Measurements from ENCODE around the gene IFNGR2.

DNA sequence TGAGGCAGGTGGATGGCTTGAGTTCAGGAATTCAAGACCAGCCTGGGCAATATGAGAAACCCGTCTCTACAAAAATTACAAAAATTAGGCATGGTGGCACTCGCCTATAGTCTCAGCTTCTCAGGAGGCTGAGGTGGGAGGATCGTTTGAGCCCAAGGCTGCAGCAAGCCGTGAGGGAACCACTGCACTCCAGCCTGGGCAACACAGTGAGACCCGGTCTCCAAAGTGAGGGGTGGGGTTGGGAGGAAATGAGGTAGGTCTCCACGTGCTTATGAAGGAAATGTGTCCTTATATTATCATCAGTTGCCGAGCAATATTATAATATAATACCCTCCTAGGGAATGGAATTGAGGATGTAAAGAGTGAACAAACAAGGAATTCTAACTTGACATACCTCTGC, 73.9 kb downstream of the IFNGR2 start:
- TF ChIP-seq TP53 (CRISPR knock-in tag; IDR thresholded peaks at IDR 0.05) = no peak
- TF ChIP-seq RAD21 (conservative IDR thresholded peaks at IDR 0.05 in 1 of 2, IDR thresholded peaks at IDR 0.05 in 1 of 2) = no peak
- TF ChIP-seq CTCF (IDR thresholded peaks at IDR 0.05) = no peak
- TF ChIP-seq ESRRA (IDR thresholded peaks at IDR 0.05; ENCODE audit: borderline replicate concordance, low read length) = no peak
